Hematopoietic multipotent progenitor cell treated with erythropoietin and hydrocortisone succinate and interleukin-3 and kit ligand, for 6 days (in vitro differentiated cells): ENCODE results near the gene FAM53C.
"Not testable (repeated sequence)": the region's sequence is repeated elsewhere in the genome, so short reads cannot be mapped to it uniquely, and the experiment has no call there.

Experiments
- DNase-seq: peaks from one replicate; pipeline ENCODE4 v3.0.0-alpha.2; 2015

The FAM53C gene

GRCh38 chr5:138351517-138351916 is 13.5 kb downstream of the FAM53C start:
- DNase-seq: no peak

GRCh38 chr5:138352071-138352721 is 14.1 kb downstream of the FAM53C start, which contains the start of gene KDM3B:
TSS of gene KDM3B (plus strand) at chr5:138352685. CDS start at chr5:138352796, 111 bp downstream.
- DNase-seq: peak; percentile 88

GRCh38 chr5:138352722-138353559 is 14.9 kb downstream of the FAM53C start:
- peak; percentile 83 for DNase-seq

- DNase-seq: peak; percentile 52
Measured at GRCh38 chr5:138353560-138354080, 15.6 kb downstream of the FAM53C start.

- no peak for DNase-seq
Measured at GRCh38 chr5:138354387-138354786, 16.3 kb downstream of the FAM53C start.

- DNase-seq: peak; percentile 92
Measured at GRCh38 chr5:138354926-138355378, 16.9 kb downstream of the FAM53C start.

- peak; percentile 57 for DNase-seq
Measured at GRCh38 chr5:138359621-138360020, 21.6 kb downstream of the FAM53C start.

- no peak for DNase-seq
Measured at GRCh38 chr5:138360941-138361452, 22.9 kb downstream of the FAM53C start.

- DNase-seq: no peak
Measured at GRCh38 chr5:138364576-138364975, 26.5 kb downstream of the FAM53C start.

- peak; percentile 25 for DNase-seq
Measured at GRCh38 chr5:138366632-138367382, 28.7 kb downstream of the FAM53C start.

- no peak for DNase-seq
Measured at GRCh38 chr5:138369261-138369660, 31.2 kb downstream of the FAM53C start.

GRCh38 chr5:138369706-138370105 is 31.6 kb downstream of the FAM53C start:
- DNase-seq: peak; percentile 34

GRCh38 chr5:138370537-138370936 is 32.5 kb downstream of the FAM53C start:
- no peak for DNase-seq

- DNase-seq: no peak
Measured at GRCh38 chr5:138371454-138371853, 33.4 kb downstream of the FAM53C start.

GRCh38 chr5:138372225-138372624 is 34.2 kb downstream of the FAM53C start:
- DNase-seq: no peak

- DNase-seq: no peak
Measured at GRCh38 chr5:138372653-138373052, 34.6 kb downstream of the FAM53C start.

- no peak for DNase-seq
Measured at GRCh38 chr5:138382347-138382746, 44.3 kb downstream of the FAM53C start.

- no peak for DNase-seq
Measured at GRCh38 chr5:138385660-138386059, 47.6 kb downstream of the FAM53C start.

- no peak for DNase-seq
Measured at GRCh38 chr5:138386290-138386689, 48.2 kb downstream of the FAM53C start.

- no peak for DNase-seq
Measured at GRCh38 chr5:138389332-138389731, 51.3 kb downstream of the FAM53C start.

- not testable (repeated sequence) for DNase-seq
Measured at GRCh38 chr5:138389911-138390310, 51.8 kb downstream of the FAM53C start.

GRCh38 chr5:138391859-138392386 is 53.9 kb downstream of the FAM53C start:
- no peak for DNase-seq
